ENCODE measurements around the gene ASPDH. TPM values are rescaled to one million over a fixed set of nuclear protein-coding genes. Genes with fewer than 3 reads are reported as not detected.
A peak's percentile ranks its signal among the peaks of the same experiment; 100 is the strongest.

Gene ASPDH
- total RNA-seq, 1 experiment from 2014 or later = not detected

GRCh38 chr19:50518091-50519005, 4.6 kb upstream of the ASPDH start:
- TF ChIP-seq, protein P1, sequence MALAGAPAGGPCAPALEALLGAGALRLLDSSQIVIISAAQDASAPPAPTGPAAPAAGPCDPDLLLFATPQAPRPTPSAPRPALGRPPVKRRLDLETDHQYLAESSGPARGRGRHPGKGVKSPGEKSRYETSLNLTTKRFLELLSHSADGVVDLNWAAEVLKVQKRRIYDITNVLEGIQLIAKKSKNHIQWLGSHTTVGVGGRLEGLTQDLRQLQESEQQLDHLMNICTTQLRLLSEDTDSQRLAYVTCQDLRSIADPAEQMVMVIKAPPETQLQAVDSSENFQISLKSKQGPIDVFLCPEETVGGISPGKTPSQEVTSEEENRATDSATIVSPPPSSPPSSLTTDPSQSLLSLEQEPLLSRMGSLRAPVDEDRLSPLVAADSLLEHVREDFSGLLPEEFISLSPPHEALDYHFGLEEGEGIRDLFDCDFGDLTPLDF (CRISPR knock-in tag; IDR thresholded peaks at IDR 0.05) = 0 out of 2 replicates have a peak, but pooled peaks have one; percentile 23
- TF ChIP-seq NR2C2 (CRISPR knock-in tag; IDR thresholded peaks at IDR 0.05) (0 out of 2 replicates have a peak, but pooled peaks have one; percentile 27), OVOL2 (CRISPR knock-in tag; IDR thresholded peaks at IDR 0.05; ENCODE audit: borderline replicate concordance) (no peak), SMAD4 (CRISPR knock-in tag; IDR thresholded peaks at IDR 0.05) (no peak)
- TF ChIP-seq, protein P2, sequence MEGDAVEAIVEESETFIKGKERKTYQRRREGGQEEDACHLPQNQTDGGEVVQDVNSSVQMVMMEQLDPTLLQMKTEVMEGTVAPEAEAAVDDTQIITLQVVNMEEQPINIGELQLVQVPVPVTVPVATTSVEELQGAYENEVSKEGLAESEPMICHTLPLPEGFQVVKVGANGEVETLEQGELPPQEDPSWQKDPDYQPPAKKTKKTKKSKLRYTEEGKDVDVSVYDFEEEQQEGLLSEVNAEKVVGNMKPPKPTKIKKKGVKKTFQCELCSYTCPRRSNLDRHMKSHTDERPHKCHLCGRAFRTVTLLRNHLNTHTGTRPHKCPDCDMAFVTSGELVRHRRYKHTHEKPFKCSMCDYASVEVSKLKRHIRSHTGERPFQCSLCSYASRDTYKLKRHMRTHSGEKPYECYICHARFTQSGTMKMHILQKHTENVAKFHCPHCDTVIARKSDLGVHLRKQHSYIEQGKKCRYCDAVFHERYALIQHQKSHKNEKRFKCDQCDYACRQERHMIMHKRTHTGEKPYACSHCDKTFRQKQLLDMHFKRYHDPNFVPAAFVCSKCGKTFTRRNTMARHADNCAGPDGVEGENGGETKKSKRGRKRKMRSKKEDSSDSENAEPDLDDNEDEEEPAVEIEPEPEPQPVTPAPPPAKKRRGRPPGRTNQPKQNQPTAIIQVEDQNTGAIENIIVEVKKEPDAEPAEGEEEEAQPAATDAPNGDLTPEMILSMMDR (IDR thresholded peaks at IDR 0.05) = peak; percentile 59
- ATAC-seq (peak; percentile 72), DNase-seq (ENCODE audit: low spot score) (peak; percentile 73)
- Mint-ChIP-seq H3K27ac (no peak overlapping the region), H3K36me3 (peaks cover 5% of the 10 kb centered on the region; the same call in 1 of the 2 replicates), H3K4me3 (no peak overlapping the region), H3K9me3 (peaks cover 5% of the 10 kb centered on the region), H3K4me1 (0 out of 2 replicates have a peak, but pooled peaks cover 1% of the 10 kb centered on the region), H3K27me3 (ENCODE audit: low read depth) (peaks cover 21% of the 10 kb centered on the region)
- ChIA-PET POLR2A (interaction anchor here (1.1 kb wide), 1 partner anchor 20 kb away, joined by 3 read pairs; no protein-coding TSS in a partner anchor), CTCF (interaction anchor here (0.6 to 4.3 kb wide), 28 partner anchors 9 to 371 kb away, joined by 3 to 55 read pairs (median 4); partner anchors contain the start of genes C19orf81, KCNC3 and NR1H2)

- H3K9me3 Mint-ChIP-seq = peaks cover 5% of the 10 kb centered on the region
- no peak overlapping the region for H3K4me3 Mint-ChIP-seq
- no peak overlapping the region for H3K27ac Mint-ChIP-seq
- ATAC-seq (no peak), DNase-seq (ENCODE audit: low spot score) (no peak)
- peaks cover 5% of the 10 kb centered on the region; the same call in 1 of the 2 replicates for H3K4me1 Mint-ChIP-seq
- H3K27me3 Mint-ChIP-seq (ENCODE audit: low read depth) = peaks cover 25% of the 10 kb centered on the region
- peaks cover 5% of the 10 kb centered on the region; the same call in 1 of the 2 replicates for H3K36me3 Mint-ChIP-seq
- ChIA-PET POLR2A (interaction anchor here (1.1 kb wide), 1 partner anchor 20 kb away, joined by 3 read pairs; no protein-coding TSS in a partner anchor), CTCF (interaction anchor here (1.0 to 4.3 kb wide), 10 partner anchors 9 to 287 kb away, joined by 3 to 55 read pairs (median 6); no protein-coding TSS in a partner anchor)
- TF ChIP-seq E2F5 (CRISPR knock-in tag; IDR thresholded peaks at IDR 0.05) (no peak), MYBL2 (CRISPR knock-in tag; IDR thresholded peaks at IDR 0.05) (no peak), CREM (CRISPR knock-in tag; IDR thresholded peaks at IDR 0.05) (no peak), SOX15 (CRISPR knock-in tag; IDR thresholded peaks at IDR 0.05) (no peak), GRHL2 (CRISPR knock-in tag; IDR thresholded peaks at IDR 0.05; ENCODE audit: insufficient replicate concordance, severe bottlenecking) (no peak), JUN (CRISPR knock-in tag; IDR thresholded peaks at IDR 0.05) (no peak), RORB (CRISPR knock-in tag; IDR thresholded peaks at IDR 0.05) (no peak), MXD4 (CRISPR knock-in tag; IDR thresholded peaks at IDR 0.05; ENCODE audit: borderline replicate concordance) (no peak)
- TF ChIP-seq, protein P3, sequence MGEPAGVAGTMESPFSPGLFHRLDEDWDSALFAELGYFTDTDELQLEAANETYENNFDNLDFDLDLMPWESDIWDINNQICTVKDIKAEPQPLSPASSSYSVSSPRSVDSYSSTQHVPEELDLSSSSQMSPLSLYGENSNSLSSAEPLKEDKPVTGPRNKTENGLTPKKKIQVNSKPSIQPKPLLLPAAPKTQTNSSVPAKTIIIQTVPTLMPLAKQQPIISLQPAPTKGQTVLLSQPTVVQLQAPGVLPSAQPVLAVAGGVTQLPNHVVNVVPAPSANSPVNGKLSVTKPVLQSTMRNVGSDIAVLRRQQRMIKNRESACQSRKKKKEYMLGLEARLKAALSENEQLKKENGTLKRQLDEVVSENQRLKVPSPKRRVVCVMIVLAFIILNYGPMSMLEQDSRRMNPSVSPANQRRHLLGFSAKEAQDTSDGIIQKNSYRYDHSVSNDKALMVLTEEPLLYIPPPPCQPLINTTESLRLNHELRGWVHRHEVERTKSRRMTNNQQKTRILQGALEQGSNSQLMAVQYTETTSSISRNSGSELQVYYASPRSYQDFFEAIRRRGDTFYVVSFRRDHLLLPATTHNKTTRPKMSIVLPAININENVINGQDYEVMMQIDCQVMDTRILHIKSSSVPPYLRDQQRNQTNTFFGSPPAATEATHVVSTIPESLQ (CRISPR knock-in tag; IDR thresholded peaks at IDR 0.05) = no peak
Measured at GRCh38 chr19:50517704-50518075, 4.0 kb upstream of the ASPDH start.

All from WTC11 (cell line).